Measurements from ENCODE around the gene SMYD2.

The SMYD2 gene

DNA sequence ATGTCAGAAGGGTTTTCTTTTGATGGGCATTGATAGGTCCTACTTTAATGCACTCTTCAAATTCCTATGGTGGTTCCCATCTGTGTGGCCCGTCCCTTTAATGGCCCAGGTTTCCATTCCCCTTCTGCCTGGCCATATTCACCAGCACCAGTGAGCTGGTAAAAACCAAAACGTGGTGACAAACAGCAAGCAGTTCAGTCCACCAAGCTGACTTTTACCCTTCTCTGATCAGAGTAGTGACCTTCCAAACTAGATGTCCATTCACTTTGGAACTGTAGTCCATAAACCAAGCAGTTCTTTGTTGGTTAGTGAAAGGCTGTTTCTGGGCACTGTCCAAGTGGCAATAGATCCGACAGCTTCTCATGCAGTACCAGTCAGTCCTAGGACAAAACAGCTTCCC is 60.5 kb downstream of the SMYD2 start:
- H3K36me3 Mint-ChIP-seq: peaks cover 39% of the 10 kb centered on the region

DNA sequence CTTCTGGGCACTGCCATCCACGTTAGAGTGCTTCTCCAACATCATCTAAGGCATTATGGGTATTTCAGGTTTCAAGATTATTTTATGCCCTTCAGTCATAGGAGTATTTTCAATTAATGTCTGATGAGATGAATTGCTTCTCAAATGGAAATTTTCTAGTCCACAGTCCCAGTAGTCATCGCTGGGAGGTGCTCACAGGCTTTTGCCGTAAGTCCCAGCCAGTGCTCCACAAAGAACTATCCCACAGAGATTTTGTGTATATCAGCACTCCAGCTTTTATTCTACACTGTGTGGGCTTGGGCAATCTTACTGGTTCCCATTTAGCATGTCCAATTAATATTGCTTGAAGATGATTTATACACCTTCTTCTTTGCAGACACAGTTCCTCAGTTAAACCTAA is 61.0 kb downstream of the SMYD2 start:
- no peak overlapping the region for H3K27ac Mint-ChIP-seq

More for the DNA sequence above, 60.5 kb downstream of the SMYD2 start:
- Mint-ChIP-seq H3K27me3 (no peaks in the 10 kb centered on the region), H3K4me3 (no peak overlapping the region), H3K9me3 (ENCODE audit: low read depth) (peaks cover 11% of the 10 kb centered on the region), H3K27ac (no peak overlapping the region), H3K4me1 (ENCODE audit: low read depth) (no peaks in the 10 kb centered on the region)

DNA sequence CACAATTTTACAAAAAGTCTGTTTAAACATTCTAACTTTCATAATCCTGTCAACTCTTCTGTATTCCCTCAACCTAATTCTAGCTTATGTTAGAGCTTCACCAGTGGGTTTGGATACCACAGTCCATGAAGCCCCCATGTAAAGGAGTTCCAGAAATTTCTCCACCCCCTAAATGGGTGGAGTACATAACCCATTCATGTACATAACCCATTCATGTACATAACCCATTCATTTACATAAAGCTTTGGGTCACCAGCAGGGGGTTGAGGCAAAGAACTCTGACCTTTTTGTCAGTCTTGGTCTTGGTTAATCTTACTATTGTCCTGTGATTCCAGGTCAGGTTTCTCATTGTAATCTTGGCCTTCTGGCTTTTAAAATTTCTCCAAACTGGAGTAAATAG is 61.6 kb downstream of the SMYD2 start:
- H3K36me3 Mint-ChIP-seq: peaks cover 41% of the 10 kb centered on the region
- H3K27me3 Mint-ChIP-seq: no peaks in the 10 kb centered on the region
- no peaks in the 10 kb centered on the region for H3K4me1 Mint-ChIP-seq (ENCODE audit: low read depth)
- peaks cover 11% of the 10 kb centered on the region for H3K9me3 Mint-ChIP-seq (ENCODE audit: low read depth)
- H3K4me3 Mint-ChIP-seq: no peak overlapping the region
- no peak overlapping the region for H3K27ac Mint-ChIP-seq

More for the DNA sequence above, 61.0 kb downstream of the SMYD2 start:
- Mint-ChIP-seq H3K4me1 (ENCODE audit: low read depth) (no peaks in the 10 kb centered on the region), H3K9me3 (ENCODE audit: low read depth) (peaks cover 11% of the 10 kb centered on the region), H3K36me3 (peaks cover 39% of the 10 kb centered on the region), H3K27me3 (no peaks in the 10 kb centered on the region), H3K4me3 (no peak overlapping the region)

DNA sequence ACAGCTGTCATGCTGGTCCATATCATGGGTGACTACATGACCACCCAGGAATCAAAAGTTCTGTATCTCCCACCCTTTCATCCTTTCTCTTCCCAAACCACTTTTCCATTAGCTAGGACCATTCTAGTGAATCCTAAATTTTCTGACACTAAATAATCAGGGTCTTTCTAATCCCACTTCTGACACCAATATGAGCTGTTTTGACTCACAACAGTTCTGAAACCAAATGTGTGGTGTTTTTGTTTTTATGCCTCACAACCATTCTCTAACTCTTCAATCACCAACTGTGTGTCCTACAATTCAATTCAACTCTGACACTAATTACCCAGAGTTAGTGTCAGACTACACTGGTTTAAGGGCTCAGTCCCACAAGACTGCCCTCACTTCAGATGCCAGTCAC is 63.9 kb downstream of the SMYD2 start:
- H3K27ac Mint-ChIP-seq: no peak overlapping the region
- H3K36me3 Mint-ChIP-seq: peaks cover 37% of the 10 kb centered on the region
- no peaks in the 10 kb centered on the region for H3K27me3 Mint-ChIP-seq
- H3K4me3 Mint-ChIP-seq: no peak overlapping the region
- peaks cover 11% of the 10 kb centered on the region for H3K9me3 Mint-ChIP-seq (ENCODE audit: low read depth)
- H3K4me1 Mint-ChIP-seq (ENCODE audit: low read depth): no peaks in the 10 kb centered on the region

DNA sequence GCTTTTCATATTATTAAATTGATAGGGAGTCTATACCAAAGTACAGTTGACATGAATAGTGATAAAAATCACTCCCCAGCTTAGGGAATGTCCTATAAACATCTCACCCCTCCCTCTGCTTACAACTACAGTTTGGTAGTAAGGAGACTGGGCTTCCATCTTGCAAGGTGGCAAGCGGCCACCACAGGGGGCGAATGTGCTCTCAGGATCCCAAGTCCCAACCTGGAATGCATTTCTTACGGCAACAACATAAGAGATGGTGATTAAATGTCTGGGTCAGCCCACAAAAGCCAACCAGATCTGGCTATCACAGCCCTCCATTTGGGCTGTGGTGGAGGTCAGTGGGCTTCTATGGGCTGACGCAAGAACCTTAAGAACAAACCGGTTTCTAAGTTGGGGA is 68.0 kb downstream of the SMYD2 start:
- H3K4me1 Mint-ChIP-seq (ENCODE audit: low read depth): no peaks in the 10 kb centered on the region
- no peak overlapping the region for H3K27ac Mint-ChIP-seq
- H3K4me3 Mint-ChIP-seq: no peak overlapping the region
- peaks cover 11% of the 10 kb centered on the region for H3K9me3 Mint-ChIP-seq (ENCODE audit: low read depth)
- H3K36me3 Mint-ChIP-seq: peaks cover 19% of the 10 kb centered on the region
- H3K27me3 Mint-ChIP-seq: no peaks in the 10 kb centered on the region

DNA sequence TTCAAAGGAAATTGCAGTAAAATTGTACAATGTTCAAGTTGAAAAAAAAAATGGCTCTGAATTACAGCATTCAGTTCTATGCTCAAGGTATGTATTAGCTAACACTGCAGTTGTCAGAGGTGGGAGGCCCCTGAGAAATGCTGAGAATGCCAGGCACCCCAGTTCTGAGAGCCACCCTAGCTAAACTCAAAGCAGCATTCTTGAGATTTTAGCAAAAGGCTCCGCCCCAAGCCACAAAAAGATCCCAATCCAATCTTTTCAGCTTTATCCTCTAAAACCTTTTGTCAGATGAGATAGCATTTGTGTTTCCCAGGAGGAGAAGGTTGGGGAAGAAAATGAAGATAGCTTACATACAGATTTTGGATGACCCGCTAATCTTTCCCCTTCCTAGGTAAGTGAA is 68.8 kb downstream of the SMYD2 start:
- Mint-ChIP-seq H3K27ac (no peak overlapping the region), H3K36me3 (peaks cover 11% of the 10 kb centered on the region), H3K4me1 (ENCODE audit: low read depth) (no peaks in the 10 kb centered on the region), H3K9me3 (ENCODE audit: low read depth) (peaks cover 6% of the 10 kb centered on the region), H3K4me3 (no peak overlapping the region), H3K27me3 (no peaks in the 10 kb centered on the region)

DNA sequence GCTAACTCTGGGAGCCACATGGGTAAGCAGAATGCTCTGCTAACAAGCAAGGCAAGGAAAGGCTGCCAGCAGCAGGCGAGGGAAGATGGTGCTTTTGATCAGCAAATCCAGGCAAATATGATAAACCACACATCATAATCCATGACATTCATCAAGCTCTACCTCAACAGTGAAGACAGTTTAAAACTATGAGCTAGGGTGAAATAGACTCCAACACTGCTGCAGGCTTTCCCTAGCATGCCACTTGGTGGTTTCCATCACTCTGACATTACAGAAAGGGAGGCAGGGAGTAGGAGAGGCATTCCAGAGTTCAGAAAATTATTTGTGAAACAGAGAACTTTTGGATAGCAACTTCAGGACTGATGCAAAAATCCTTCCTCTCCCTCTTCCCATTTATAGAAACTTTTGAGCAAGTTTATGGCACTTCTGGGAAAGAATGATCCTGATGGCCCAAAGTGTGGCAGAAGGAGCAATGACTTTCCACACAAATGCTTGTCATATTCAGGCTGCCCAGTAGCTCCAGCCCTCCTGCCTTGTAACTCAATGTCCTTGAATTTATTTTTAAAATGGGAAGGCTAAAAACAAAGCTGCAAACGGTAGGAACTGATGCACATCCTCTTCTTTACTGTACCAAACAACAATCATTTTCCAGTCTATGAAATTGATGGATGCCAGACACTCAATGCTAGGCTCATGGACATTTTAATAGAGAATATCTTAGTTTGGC is 70.8 kb downstream of the SMYD2 start:
- no peaks in the 10 kb centered on the region for H3K9me3 Mint-ChIP-seq (ENCODE audit: low read depth)
- H3K36me3 Mint-ChIP-seq: peaks cover 4% of the 10 kb centered on the region
- no peak overlapping the region for H3K4me3 Mint-ChIP-seq
- H3K4me1 Mint-ChIP-seq (ENCODE audit: low read depth): no peaks in the 10 kb centered on the region
- H3K27ac Mint-ChIP-seq: no peak overlapping the region
- H3K27me3 Mint-ChIP-seq: no peaks in the 10 kb centered on the region

DNA sequence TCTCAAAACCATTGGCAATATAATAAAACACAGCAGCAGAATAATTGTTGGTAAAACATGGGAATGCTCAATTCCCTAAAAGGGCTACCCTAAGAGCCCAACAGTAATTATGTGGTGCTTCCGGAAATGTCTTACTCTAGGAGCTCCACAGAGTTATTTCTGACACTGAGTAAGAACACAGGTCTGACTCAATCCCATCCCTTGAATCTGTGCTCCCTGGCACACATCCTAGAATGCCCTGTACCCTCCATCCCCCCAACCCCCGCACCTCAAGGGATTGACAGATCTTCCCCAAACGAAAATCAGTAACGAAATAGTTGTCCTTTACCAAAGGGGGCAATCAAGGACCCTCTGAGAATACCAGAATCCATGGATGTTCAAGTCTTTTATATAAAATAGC is 71.9 kb downstream of the SMYD2 start:
- Mint-ChIP-seq H3K27me3 (no peaks in the 10 kb centered on the region), H3K27ac (no peak overlapping the region), H3K4me1 (ENCODE audit: low read depth) (no peaks in the 10 kb centered on the region), H3K36me3 (peaks cover 2% of the 10 kb centered on the region), H3K4me3 (no peak overlapping the region), H3K9me3 (ENCODE audit: low read depth) (no peaks in the 10 kb centered on the region)

DNA sequence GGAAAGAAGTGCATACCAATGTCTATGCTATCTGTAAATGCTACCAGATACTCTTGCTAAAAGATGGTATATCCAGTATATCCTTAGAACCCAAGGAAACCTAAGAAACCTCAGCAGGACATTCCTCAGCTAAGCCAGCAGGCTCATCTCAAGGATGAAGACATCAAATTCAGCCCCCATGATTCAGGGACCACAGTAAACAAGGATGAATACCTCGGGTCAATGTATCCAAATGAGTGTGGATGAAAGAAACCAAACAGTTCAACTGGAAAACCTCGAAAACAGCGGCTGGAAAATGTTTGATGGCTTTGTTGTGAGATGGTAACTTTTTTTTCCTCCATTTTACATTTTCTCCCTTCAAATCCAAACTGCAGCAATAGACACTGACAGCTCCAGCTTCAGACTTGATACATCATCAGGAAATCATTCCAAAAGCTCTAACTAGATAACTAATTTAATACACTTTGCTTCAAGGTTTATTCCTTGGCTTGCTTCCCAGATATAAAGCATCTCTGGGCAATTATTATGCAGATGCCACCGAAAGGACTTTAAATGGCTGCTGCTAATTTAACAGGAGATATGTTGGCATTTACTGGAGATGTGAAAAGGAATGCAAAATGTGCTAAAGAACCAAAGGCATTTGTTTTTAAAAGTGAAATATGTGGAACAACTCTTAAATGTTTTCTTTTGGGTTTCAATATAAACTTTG is 73.6 kb downstream of the SMYD2 start:
- Mint-ChIP-seq H3K27ac (no peak overlapping the region), H3K4me3 (no peak overlapping the region), H3K27me3 (peaks cover 2% of the 10 kb centered on the region), H3K9me3 (ENCODE audit: low read depth) (no peaks in the 10 kb centered on the region), H3K36me3 (peaks cover 2% of the 10 kb centered on the region), H3K4me1 (ENCODE audit: low read depth) (no peaks in the 10 kb centered on the region)

DNA sequence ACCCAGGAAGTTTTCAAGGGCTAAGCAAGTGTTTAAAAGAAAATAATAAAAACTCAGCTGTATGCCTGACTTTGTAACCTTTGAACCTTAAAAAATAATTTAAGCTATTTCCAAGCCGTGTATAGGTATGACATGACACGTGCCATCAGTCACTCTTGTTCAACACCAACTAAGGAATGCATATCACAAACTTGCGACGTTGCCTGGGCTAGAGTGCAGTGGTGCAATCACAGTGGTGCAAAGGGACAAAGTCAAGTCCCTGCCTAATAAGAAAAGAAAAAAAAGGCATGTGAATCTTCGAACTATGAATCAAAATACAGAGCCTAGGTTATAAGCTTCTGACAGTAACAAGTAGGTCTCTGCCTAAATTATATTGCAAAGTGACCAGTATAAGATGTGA is 79.2 kb downstream of the SMYD2 start:
- no peak overlapping the region for H3K4me3 Mint-ChIP-seq
- no peaks in the 10 kb centered on the region for H3K36me3 Mint-ChIP-seq
- no peak overlapping the region for H3K27ac Mint-ChIP-seq
- H3K27me3 Mint-ChIP-seq: peaks cover 20% of the 10 kb centered on the region
- no peaks in the 10 kb centered on the region for H3K4me1 Mint-ChIP-seq (ENCODE audit: low read depth)
- H3K9me3 Mint-ChIP-seq (ENCODE audit: low read depth): no peaks in the 10 kb centered on the region

DNA sequence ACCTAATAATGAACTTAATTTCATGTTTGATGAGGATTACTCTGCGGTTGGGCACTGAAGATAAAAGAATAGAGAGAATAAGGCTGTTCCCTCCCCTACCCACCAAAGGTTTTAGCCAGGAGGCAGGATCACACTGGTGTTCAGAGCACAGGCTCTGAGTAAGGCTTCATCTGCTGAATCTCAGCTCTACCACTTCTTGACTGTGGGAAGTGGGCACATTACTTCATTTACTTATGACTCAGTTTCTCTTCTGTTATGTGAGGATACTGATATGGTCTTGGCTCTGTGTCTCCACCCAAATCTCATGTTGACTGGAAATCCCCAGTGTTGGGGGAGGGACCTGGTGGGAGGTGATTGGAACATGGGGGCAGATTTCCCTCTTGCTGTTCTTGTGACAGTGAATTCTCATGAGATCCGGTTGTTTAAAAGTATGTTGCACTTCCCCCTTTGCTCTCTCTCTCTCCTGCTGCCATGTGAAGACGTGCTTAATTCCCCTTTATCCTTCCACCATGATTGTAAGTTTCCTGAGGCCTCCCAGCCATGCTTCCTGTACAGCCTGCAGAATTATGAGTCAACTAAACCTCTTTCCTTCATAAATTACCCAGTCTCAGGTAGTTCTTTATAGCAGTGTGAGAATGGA is 79.7 kb downstream of the SMYD2 start:
- Mint-ChIP-seq H3K4me1 (ENCODE audit: low read depth) (no peaks in the 10 kb centered on the region), H3K27ac (no peak overlapping the region), H3K36me3 (no peaks in the 10 kb centered on the region), H3K27me3 (peaks cover 20% of the 10 kb centered on the region), H3K4me3 (no peak overlapping the region), H3K9me3 (ENCODE audit: low read depth) (no peaks in the 10 kb centered on the region)

DNA sequence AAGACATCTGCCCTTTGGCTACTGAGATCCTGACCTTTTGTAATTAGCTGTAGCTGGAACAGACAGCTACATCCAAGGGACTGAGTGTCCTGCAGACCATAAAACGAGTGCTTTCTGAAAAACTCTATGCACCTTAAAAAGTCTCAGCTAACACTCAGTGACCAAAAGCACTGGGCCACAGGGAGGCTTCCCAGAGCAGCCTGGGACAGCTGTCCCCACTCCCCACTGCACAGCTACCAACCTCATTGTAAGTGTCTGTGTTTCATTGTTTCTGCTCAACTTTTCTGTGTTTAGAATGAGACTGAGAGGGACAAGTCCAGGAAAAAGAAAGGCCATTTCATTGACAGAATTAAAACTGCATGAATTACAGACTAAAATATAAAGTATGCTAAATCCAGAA is 80.7 kb downstream of the SMYD2 start:
- peaks cover 22% of the 10 kb centered on the region for H3K27me3 Mint-ChIP-seq
- no peaks in the 10 kb centered on the region for H3K36me3 Mint-ChIP-seq
- no peak overlapping the region for H3K4me3 Mint-ChIP-seq
- H3K9me3 Mint-ChIP-seq (ENCODE audit: low read depth): no peaks in the 10 kb centered on the region
- H3K4me1 Mint-ChIP-seq (ENCODE audit: low read depth): no peaks in the 10 kb centered on the region
- no peak overlapping the region for H3K27ac Mint-ChIP-seq

DNA sequence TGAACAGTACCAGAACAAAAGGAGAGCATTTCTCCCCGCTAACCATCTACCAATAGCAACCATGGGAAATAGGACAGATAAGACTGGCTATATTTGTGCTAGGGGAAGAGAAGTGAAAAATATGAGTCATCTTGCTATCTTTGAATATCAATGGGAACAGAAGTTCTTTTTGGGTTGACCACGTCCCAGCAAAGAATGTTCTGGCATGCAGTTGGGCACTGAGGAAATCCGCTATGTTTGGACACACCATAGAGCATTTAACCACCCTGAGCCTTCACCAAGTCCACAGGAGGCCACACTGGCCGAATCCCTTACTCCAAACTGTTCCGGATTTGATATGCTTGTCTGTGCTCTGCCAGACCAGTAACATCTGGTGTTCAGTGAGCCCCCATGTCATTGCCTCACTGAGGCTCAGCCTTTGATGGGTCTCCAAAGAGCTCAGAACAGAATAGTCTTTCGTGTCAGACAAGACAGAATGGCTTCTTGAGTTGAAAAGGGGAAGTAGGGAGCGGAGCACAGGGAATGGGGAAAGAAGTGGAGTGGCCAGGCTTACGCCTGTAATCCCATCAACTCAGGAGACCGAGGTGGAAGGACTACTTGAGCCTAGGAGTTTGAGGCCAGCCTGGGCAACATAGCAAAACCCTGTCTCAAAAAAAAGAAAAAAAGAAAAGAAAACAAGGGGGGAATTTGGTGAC is 81.4 kb downstream of the SMYD2 start:
- Mint-ChIP-seq H3K27me3 (peaks cover 26% of the 10 kb centered on the region), H3K36me3 (no peaks in the 10 kb centered on the region), H3K27ac (no peak overlapping the region), H3K4me3 (no peak overlapping the region), H3K4me1 (ENCODE audit: low read depth) (no peaks in the 10 kb centered on the region), H3K9me3 (ENCODE audit: low read depth) (no peaks in the 10 kb centered on the region)

DNA sequence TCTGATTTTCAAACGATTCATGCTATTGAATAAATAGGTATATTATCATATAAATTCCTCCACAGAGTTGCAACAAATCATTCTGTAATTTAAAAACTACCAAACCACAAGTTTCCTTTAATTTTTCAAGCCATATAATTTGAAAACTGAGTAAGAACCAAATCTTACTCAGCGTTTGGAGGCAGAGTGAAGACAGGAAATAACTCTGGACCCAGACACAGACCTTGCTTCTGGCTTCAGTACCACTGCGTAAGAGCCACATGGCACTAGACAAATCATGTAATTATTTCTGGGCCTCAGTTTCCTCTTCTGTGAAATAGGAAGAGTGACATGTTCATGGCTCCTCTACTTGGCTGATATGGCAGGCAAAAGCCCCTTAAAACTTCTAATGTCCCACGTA is 82.4 kb downstream of the SMYD2 start:
- Mint-ChIP-seq H3K27me3 (peaks cover 28% of the 10 kb centered on the region), H3K4me1 (ENCODE audit: low read depth) (no peaks in the 10 kb centered on the region)

DNA sequence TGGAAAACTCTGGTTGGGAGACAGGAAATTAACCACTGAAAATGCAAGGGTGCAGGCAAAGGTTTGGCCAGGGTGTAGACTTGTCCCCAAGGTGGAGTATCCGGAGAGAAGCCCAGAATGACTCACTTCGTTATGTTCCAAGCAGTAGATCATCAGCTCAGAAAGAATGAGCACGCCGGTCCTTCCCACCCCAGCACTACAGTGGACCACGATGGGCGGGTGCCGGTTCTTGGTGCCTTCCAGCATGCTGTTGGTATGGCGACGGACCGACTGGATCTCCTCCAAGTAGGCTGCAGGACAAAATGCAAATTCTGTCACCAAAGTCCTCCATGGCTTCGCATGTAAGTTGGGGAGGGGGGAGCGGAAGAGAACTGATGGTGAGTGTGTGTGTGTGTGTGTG is 83.4 kb downstream of the SMYD2 start:
- Mint-ChIP-seq H3K27me3 (peaks cover 29% of the 10 kb centered on the region), H3K36me3 (no peaks in the 10 kb centered on the region)

More for the DNA sequence above, 82.4 kb downstream of the SMYD2 start:
- H3K27ac Mint-ChIP-seq: no peak overlapping the region
- no peaks in the 10 kb centered on the region for H3K9me3 Mint-ChIP-seq (ENCODE audit: low read depth)
- no peaks in the 10 kb centered on the region for H3K36me3 Mint-ChIP-seq
- H3K4me3 Mint-ChIP-seq: no peak overlapping the region

More for the DNA sequence above, 83.4 kb downstream of the SMYD2 start:
- Mint-ChIP-seq H3K4me3 (no peak overlapping the region), H3K27ac (no peak overlapping the region), H3K9me3 (ENCODE audit: low read depth) (no peaks in the 10 kb centered on the region), H3K4me1 (ENCODE audit: low read depth) (no peaks in the 10 kb centered on the region)
